ENCODE measurements around the gene PPARA.
"Not testable (repeated sequence)": the region's sequence is repeated elsewhere in the genome, so short reads cannot be mapped to it uniquely, and the experiment has no call there.

The PPARA gene

GRCh38 chr22:46136486-46137217 is 13.7 kb upstream of the PPARA start:
- TF ChIP-seq, protein P1, sequence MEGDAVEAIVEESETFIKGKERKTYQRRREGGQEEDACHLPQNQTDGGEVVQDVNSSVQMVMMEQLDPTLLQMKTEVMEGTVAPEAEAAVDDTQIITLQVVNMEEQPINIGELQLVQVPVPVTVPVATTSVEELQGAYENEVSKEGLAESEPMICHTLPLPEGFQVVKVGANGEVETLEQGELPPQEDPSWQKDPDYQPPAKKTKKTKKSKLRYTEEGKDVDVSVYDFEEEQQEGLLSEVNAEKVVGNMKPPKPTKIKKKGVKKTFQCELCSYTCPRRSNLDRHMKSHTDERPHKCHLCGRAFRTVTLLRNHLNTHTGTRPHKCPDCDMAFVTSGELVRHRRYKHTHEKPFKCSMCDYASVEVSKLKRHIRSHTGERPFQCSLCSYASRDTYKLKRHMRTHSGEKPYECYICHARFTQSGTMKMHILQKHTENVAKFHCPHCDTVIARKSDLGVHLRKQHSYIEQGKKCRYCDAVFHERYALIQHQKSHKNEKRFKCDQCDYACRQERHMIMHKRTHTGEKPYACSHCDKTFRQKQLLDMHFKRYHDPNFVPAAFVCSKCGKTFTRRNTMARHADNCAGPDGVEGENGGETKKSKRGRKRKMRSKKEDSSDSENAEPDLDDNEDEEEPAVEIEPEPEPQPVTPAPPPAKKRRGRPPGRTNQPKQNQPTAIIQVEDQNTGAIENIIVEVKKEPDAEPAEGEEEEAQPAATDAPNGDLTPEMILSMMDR (IDR thresholded peaks at IDR 0.05; ENCODE audit: low read depth, low read length): no peak
- DNase-seq (ENCODE audit: extremely low read depth, low read depth): no peak

DNA sequence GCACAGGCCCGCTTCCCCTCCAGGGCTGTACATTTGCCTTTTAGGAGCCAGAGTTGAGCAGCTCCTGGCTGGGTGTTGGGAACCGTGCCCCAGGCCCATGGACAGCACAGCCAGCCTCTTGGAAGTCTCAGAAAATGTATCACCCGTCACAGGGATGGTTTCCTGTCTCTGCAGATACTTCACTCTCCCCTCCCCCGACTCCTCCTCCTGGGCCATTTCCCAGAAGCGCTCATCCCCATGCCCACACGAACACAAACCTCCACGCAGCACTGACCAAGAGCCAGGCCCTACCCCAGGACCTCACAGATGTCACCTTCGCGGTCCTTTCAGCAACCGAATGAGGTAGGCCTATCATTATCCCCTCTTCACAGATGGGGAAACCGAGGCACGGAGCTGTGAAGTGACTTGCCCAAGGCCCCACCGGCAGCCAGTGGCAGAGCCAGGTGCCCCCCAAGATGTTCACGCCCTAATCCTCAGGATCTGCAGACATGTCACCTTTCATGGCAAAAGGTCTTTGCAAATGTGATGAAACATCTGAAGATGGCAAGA is 13.0 kb upstream of the PPARA start:
- TF ChIP-seq, protein P1 (IDR thresholded peaks at IDR 0.05; ENCODE audit: low read depth, low read length): no peak
- no peak for DNase-seq (ENCODE audit: extremely low read depth, low read depth)

GRCh38 chr22:46138058-46138797 is 12.1 kb upstream of the PPARA start:
- TF ChIP-seq, protein P1 (IDR thresholded peaks at IDR 0.05; ENCODE audit: low read depth, low read length): no peak
- no peak for DNase-seq (ENCODE audit: extremely low read depth, low read depth)

DNA sequence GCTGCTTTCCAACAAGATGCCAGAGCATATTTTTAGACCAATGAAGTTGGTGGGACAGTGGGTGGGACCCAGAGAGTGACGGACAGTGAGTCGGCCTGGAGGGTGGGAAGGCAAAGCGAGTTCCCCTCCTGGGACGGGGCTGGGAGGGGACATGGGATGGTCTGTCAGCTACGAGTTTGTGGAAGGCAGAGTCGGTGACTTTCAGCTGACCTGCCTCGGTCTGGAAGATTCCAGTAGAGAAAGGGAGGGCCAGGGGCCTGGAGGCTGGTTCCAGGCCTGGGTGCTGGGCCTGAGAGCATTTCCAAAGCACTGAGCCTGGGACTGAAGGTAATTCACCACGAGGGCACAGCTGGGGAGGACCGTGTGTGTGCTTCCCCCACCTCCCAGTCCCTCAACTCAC is 10.9 kb upstream of the PPARA start:
- not testable (repeated sequence) for DNase-seq (ENCODE audit: extremely low read depth, low read depth)

DNA sequence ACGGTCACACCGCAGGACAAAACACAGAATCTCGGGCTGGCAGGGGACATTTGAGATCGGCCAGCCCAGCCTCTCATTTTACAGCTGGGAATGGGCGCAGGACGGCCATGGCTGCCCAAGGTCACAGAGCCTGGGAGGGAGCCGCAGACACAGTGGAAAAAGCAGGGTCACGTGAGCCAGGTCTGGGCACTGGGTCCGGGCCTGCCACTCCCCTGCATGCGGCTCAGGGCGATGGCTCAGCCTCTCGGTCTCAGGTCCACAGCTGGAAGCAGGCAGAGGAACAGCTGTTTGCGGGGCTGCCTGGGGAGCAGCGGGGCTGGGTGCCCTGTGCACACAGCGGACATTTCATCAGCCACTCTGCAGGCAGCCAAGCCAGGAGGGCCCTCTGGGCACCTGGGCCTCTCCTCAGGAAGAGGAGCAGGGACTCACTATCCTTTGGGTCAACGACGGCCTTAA is 10.4 kb upstream of the PPARA start:
- TF ChIP-seq, protein P1 (IDR thresholded peaks at IDR 0.05; ENCODE audit: low read depth, low read length): no peak
- DNase-seq (ENCODE audit: extremely low read depth, low read depth): no peak

DNA sequence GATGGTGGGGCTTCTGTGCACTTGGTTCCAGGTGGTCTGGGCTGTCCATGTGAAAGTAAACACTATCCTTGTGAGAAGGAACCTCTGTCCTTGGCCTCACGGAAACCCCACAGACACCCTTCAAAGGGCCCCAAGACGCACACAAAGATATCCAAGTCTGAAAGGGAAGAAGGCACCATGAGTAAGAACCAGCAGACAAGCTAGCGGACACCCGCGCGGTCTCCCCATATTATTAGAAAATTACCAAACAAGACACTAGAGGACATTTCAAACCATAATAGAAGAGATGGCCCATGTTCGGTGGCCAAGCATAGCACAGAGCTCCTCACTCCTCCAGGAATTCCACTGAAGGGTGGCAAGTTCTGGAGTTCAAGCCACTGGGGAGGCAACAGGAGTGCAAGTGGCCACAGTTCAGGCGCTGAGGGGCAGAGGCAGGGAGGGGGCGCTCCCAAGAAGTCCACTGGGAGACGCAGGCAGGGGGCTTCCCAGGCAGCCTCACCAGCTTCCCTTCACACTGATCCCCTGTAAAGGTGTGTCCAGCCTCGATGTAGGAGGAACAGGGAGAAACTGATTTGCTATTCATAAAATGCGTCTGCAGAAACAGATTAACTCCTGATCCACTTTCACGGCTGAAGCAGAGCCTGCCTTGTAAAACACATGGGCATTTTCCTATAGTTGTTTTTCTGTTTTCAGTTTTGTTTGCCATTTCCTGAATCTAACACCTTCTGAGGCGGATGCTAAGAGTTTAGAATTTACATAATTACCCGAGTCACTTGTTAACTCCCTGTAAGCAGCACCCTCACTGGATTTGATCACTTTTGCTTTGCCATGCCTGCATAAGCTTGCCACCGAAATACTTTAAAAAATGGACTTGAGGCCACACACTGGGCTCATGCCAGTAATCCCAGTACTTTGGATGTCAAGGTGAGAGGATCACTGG is 9.1 kb upstream of the PPARA start:
- no peak for DNase-seq (ENCODE audit: extremely low read depth, low read depth)
- TF ChIP-seq, protein P1 (IDR thresholded peaks at IDR 0.05; ENCODE audit: low read depth, low read length): no peak

Measured in AG09319 (cell line).